HG03196 (cell line): Measurements from ENCODE around the gene UGT2A3.
A peak's percentile ranks its signal among the peaks of the same experiment; 100 is the strongest.
"Not testable (repeated sequence)": the region's sequence is repeated elsewhere in the genome, so short reads cannot be mapped to it uniquely, and the experiment has no call there.

ENCODE experiments used
- ATAC-seq: cut with Tn5 transposase; IDR thresholded peaks from one replicate; pipeline ENCODE4 v1.9.1; 2021; ENCODE audit not compliant: unreplicated experiment

Gene UGT2A3

GRCh38 chr4:68951078-68951805 lies at the start of gene UGT2A3:
TSS of gene UGT2A3 (minus strand) at chr4:68951804. CDS start at chr4:68951760, 44 bp downstream.
- ATAC-seq, result no peak

GRCh38 chr4:68997040-68997439 lies 45.4 kb upstream of the UGT2A3 start:
- no peak for ATAC-seq

- ATAC-seq, result no peak
Measured at GRCh38 chr4:68995292-68995691, 43.7 kb upstream of the UGT2A3 start.

GRCh38 chr4:68987007-68987406 lies 35.4 kb upstream of the UGT2A3 start:
- ATAC-seq, result peak; percentile 87

GRCh38 chr4:68985442-68985841 lies 33.8 kb upstream of the UGT2A3 start:
- no peak for ATAC-seq

GRCh38 chr4:68984947-68985346 lies 33.3 kb upstream of the UGT2A3 start:
- no peak for ATAC-seq

- ATAC-seq, result no peak
Measured at GRCh38 chr4:68963374-68963773, 11.8 kb upstream of the UGT2A3 start.

GRCh38 chr4:68962868-68963267 lies 11.3 kb upstream of the UGT2A3 start:
- ATAC-seq, result no peak

GRCh38 chr4:68960294-68961163 lies 8.9 kb upstream of the UGT2A3 start:
- ATAC-seq, result no peak

GRCh38 chr4:68959085-68959484 lies 7.5 kb upstream of the UGT2A3 start:
- ATAC-seq, result not testable (repeated sequence)

GRCh38 chr4:68954126-68954525 lies 2.5 kb upstream of the UGT2A3 start:
- ATAC-seq, result no peak

- ATAC-seq, result no peak
Measured at GRCh38 chr4:68953056-68953596, 1.5 kb upstream of the UGT2A3 start.

- no peak for ATAC-seq
Measured at GRCh38 chr4:68951806-68952585, 392 bp upstream of the UGT2A3 start.

GRCh38 chr4:68950033-68950432 lies 1.6 kb downstream of the UGT2A3 start:
- ATAC-seq, result no peak

- ATAC-seq, result no peak
Measured at GRCh38 chr4:68948985-68949384, 2.6 kb downstream of the UGT2A3 start.

GRCh38 chr4:68948044-68948743 lies 3.4 kb downstream of the UGT2A3 start:
- no peak for ATAC-seq

GRCh38 chr4:68929076-68929737 lies 22.4 kb downstream of the UGT2A3 start:
- ATAC-seq, result no peak

- ATAC-seq, result no peak
Measured at GRCh38 chr4:68927165-68927564, 24.4 kb downstream of the UGT2A3 start.

- ATAC-seq, result not testable (repeated sequence)
Measured at GRCh38 chr4:68922202-68922601, 29.4 kb downstream of the UGT2A3 start.

GRCh38 chr4:68921051-68921450 lies 30.6 kb downstream of the UGT2A3 start:
- ATAC-seq, result no peak
